B cell (primary cell): Measurements from ENCODE around the gene VPS11. TPM values are rescaled to one million over a fixed set of nuclear protein-coding genes. Genes with fewer than 3 reads are reported as not detected.

ENCODE experiments used
- ATAC-seq: fragments of 200-7000 bp; cut with Tn5 transposase; one replicate; pipeline ENCODE4 v1.10.0; 2021; ENCODE audit warnings: low read depth, mild to moderate bottlenecking, moderate number of reproducible peaks, moderate library complexity
- CTCF ChIA-PET: fragments of 350-600 bp; sonication (Branson Sonifier 250); formaldehyde crosslinking; loops from one replicate; lab custom pipeline; 2021; ENCODE audit warnings: antibody characterized with exemption, inconsistent platforms; lab: Charles Lee
- POLR2A ChIA-PET: fragments of 350-600 bp; sonication (Branson Sonifier 250); formaldehyde crosslinking; loops from one replicate; lab custom pipeline; 2021; ENCODE audit warnings: antibody characterized with exemption; lab: Charles Lee
- DNase-seq: peaks from one replicate; pipeline ENCODE4 v3.0.0; 2013
- H2AFZ ChIP-seq: 2 replicates; pipeline ENCODE4 v1.6.1; 2012; ENCODE audit warnings: mild to moderate bottlenecking, low read depth, low read length; ENCODE audit not compliant: insufficient read depth, poor library complexity, severe bottlenecking
- H3K27ac ChIP-seq, 2 donors: 1 replicate in 1 of 2; 2 replicates in 1 of 2; pipeline ENCODE4 v1.5.1; 2012 to 2013; ENCODE audit warnings: low read length in 2 of 2, mild to moderate bottlenecking in 2 of 2, moderate library complexity in 1 of 2
- H3K27me3 ChIP-seq, 4 experiments: fragments of 200-600 bp in 1 of 4; sonication (generic) in 1 of 4; replicated peaks in 1 of 4; 1 replicate in 2 of 4; 2 replicates in 2 of 4; pipeline versions ENCODE4 v1.6.1 to v1.7.0; 2013 to 2016; ENCODE audit warnings: low read length in 3 of 4, mild to moderate bottlenecking in 2 of 4, mixed read lengths in 1 of 4, moderate library complexity in 1 of 4; ENCODE audit not compliant: insufficient read depth in 4 of 4, control insufficient read depth in 3 of 4; ENCODE audit errors: control extremely low read depth in 1 of 4
- H3K36me3 ChIP-seq, 2 experiments: replicated peaks in 1 of 2; 1 replicate in 1 of 2; 2 replicates in 1 of 2; pipeline versions ENCODE4 v1.6.1 to v1.7.1; 2013; ENCODE audit warnings: low read length in 1 of 2; ENCODE audit not compliant: insufficient read depth in 2 of 2, control insufficient read depth in 1 of 2; ENCODE audit errors: control extremely low read depth in 1 of 2, extremely low read depth in 1 of 2
- H3K4me1 ChIP-seq, 2 donors: fragments of 200-600 bp in 1 of 2; sonication (generic) in 1 of 2; 1 replicate in 1 of 2; 2 replicates in 1 of 2; pipeline versions ENCODE4 v1.5.1 to v1.6.1; 2013 to 2017; ENCODE audit warnings: low read length in 2 of 2; ENCODE audit not compliant: control insufficient read depth in 2 of 2, insufficient read depth in 2 of 2
- H3K4me2 ChIP-seq: replicated peaks from 2 replicates; pipeline ENCODE3; 2012; ENCODE audit warnings: mild to moderate bottlenecking, low read depth, low read length; ENCODE audit not compliant: poor library complexity, severe bottlenecking
- H3K4me3 ChIP-seq, 5 experiments: fragments of 200-600 bp in 1 of 5; sonication (generic) in 1 of 5; 1 replicate in 3 of 5; 2 replicates in 2 of 5; pipeline versions ENCODE4 v1.5.1 to v1.7.0; 2011 to 2016; ENCODE audit warnings: low read length in 4 of 5, mild to moderate bottlenecking in 4 of 5, low read depth in 2 of 5, control low read depth in 1 of 5, moderate library complexity in 1 of 5; ENCODE audit not compliant: insufficient read depth in 1 of 5; ENCODE audit errors: control extremely low read depth in 1 of 5, extremely low read depth in 1 of 5
- H3K79me2 ChIP-seq: fragments of 200-600 bp; sonication (generic); one replicate; pipeline ENCODE4 v1.6.0; 2016; ENCODE audit warnings: low read length; ENCODE audit not compliant: control insufficient read depth, insufficient read depth
- H3K9ac ChIP-seq: fragments of 200-600 bp; sonication (generic); 2 replicates; pipeline ENCODE4 v1.6.1; 2017; ENCODE audit warnings: mild to moderate bottlenecking, low read length, moderate library complexity
- H3K9me3 ChIP-seq, 3 donors: one replicate each; pipeline versions ENCODE4 v1.6.1 to v1.7.1; 2013; ENCODE audit warnings: low read length in 2 of 3; ENCODE audit not compliant: control insufficient read depth in 2 of 3, insufficient read depth in 1 of 3; ENCODE audit errors: control extremely low read depth in 1 of 3
- H4K20me1 ChIP-seq: 2 replicates; pipeline ENCODE4 v1.6.0; 2012; ENCODE audit warnings: mild to moderate bottlenecking, low read length; ENCODE audit not compliant: insufficient read depth, control insufficient read depth, poor library complexity, severe bottlenecking
- H3K27ac Mint-ChIP-seq: one replicate; pipeline ENCODE4 v1.8.0; 2021; ENCODE audit warnings: mixed read lengths
- H3K27me3 Mint-ChIP-seq: one replicate; pipeline ENCODE4 v1.8.0; 2021; ENCODE audit warnings: mixed read lengths
- H3K4me1 Mint-ChIP-seq: one replicate; pipeline ENCODE4 v1.8.0; 2021; ENCODE audit warnings: mixed read lengths
- H3K4me3 Mint-ChIP-seq: one replicate; pipeline ENCODE4 v1.8.0; 2021; ENCODE audit warnings: mixed read lengths
- H3K9me3 Mint-ChIP-seq: one replicate; pipeline ENCODE4 v1.8.0; 2022; ENCODE audit warnings: mixed read lengths; ENCODE audit not compliant: insufficient read depth
- EZH2 ChIP-seq: IDR thresholded peaks from 2 replicates; pipeline ENCODE4 v1.6.1; 2012; ENCODE audit warnings: borderline replicate concordance, low read depth, mild to moderate bottlenecking, moderate library complexity, low read length; ENCODE audit not compliant: insufficient read depth, poor library complexity, severe bottlenecking
- WGBS: methylation state at CpG from one replicate; pipeline ENCODE4 v1.1.5; 2013; ENCODE audit warnings: missing lambda C conversion rate; ENCODE audit not compliant: insufficient coverage; 5-methylcytosine and 5-hydroxymethylcytosine counted together
- intact Hi-C: fragments of 100-400 bp; cut with micrococcal nuclease; formaldehyde crosslinking; loops from one replicate; pipeline ENCODE4 v1.10.0; 2022
- polyA plus RNA-seq: library from polyadenylated mRNA; depleted of rRNA; stranded (reverse); fragments of >200 nt; gene quantifications from 2 replicates; pipeline ENCODE4 v1.2.3, GENCODE V29; 2012
- total RNA-seq, 2 donors: library from RNA; stranded (reverse); fragments of 120-200 nt in 1 of 2; gene quantifications; 1 replicate in 1 of 2; 2 replicates in 1 of 2; pipeline versions ENCODE4 v1.2.3 to v1.2.4, GENCODE V29; 2013 to 2022
- TF ChIP-seq, protein P1 (sequence below): fragments of 200-600 bp; IDR thresholded peaks from one replicate; pipeline ENCODE4 v1.8.0; 2022; ENCODE audit warnings: antibody characterized with exemption, mild to moderate bottlenecking

Gene VPS11
- total and polyA plus RNA-seq, 2 donors (not counting 1 experiment from before 2014, with no cell fraction given) = 35.7 to 64.7 TPM

- TF ChIP-seq EZH2 = no peak
- TF ChIP-seq, protein P1, sequence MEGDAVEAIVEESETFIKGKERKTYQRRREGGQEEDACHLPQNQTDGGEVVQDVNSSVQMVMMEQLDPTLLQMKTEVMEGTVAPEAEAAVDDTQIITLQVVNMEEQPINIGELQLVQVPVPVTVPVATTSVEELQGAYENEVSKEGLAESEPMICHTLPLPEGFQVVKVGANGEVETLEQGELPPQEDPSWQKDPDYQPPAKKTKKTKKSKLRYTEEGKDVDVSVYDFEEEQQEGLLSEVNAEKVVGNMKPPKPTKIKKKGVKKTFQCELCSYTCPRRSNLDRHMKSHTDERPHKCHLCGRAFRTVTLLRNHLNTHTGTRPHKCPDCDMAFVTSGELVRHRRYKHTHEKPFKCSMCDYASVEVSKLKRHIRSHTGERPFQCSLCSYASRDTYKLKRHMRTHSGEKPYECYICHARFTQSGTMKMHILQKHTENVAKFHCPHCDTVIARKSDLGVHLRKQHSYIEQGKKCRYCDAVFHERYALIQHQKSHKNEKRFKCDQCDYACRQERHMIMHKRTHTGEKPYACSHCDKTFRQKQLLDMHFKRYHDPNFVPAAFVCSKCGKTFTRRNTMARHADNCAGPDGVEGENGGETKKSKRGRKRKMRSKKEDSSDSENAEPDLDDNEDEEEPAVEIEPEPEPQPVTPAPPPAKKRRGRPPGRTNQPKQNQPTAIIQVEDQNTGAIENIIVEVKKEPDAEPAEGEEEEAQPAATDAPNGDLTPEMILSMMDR = no peak
- DNase-seq (peak; percentile 46), ATAC-seq (no peak)
- Mint-ChIP-seq H3K27ac (peak overlapping the region; percentile 73), H3K9me3 (no peaks in the 10 kb centered on the region), H3K4me3 (peak overlapping the region; percentile 88), H3K27me3 (no peaks in the 10 kb centered on the region), H3K4me1 (peaks cover 36% of the 10 kb centered on the region)
- Histone ChIP-seq H3K36me3 (peaks cover 0 to 14% of the 10 kb centered on the region in 2 experiments), H3K79me2 (peaks cover 21% of the 10 kb centered on the region), H3K9ac (peak overlapping the region; percentile 82), H3K4me1 (peaks cover 20 to 29% of the 10 kb centered on the region in 2 donors), H3K27me3 (no peaks in the 10 kb centered on the region), H3K27ac (no peak overlapping the region), H4K20me1 (peaks cover 6% of the 10 kb centered on the region), H3K9me3 (no peaks in the 10 kb centered on the region), H3K4me2 (peak overlapping the region; percentile 90), H2AFZ (peak overlapping the region; percentile 94), H3K4me3 (peak overlapping the region; percentile 48 to 86 (median 71))
- 7% methylated on average over 4 of the region's 8 CpGs for WGBS
- CTCF ChIA-PET = interaction anchor here (1.3 to 1.7 kb wide), 3 partner anchors 12 to 97 kb away, joined by 4 to 5 read pairs (median 4); partner anchors contain the start of gene CBL
- POLR2A ChIA-PET = interaction anchor here (1.0 to 2.2 kb wide), 4 partner anchors 13 to 30 kb away, joined by 5 to 16 read pairs (median 6); partner anchors contain the start of gene HMBS
- intact Hi-C loops = no loop called here
Observed at GRCh38 chr11:119108146-119108856, 40.7 kb downstream of the VPS11 start.

- whole genome bisulfite sequencing = 90% methylated on average over 1 of the region's 2 CpGs
- no peaks in the 10 kb centered on the region for H3K9me3 ChIP-seq
- H3K4me3 ChIP-seq = no peak overlapping the region
- peaks cover 21% of the 10 kb centered on the region for H3K79me2 ChIP-seq
- H3K27ac ChIP-seq = no peak overlapping the region
- H3K4me1 ChIP-seq = peaks cover 20 to 29% of the 10 kb centered on the region in 2 donors
- no peaks in the 10 kb centered on the region for H3K27me3 ChIP-seq
- Mint-ChIP-seq H3K27ac (peak overlapping the region; percentile 73), H3K4me1 (peaks cover 34% of the 10 kb centered on the region), H3K27me3 (no peaks in the 10 kb centered on the region), H3K4me3 (peak overlapping the region; percentile 88), H3K9me3 (no peaks in the 10 kb centered on the region)
- TF ChIP-seq, protein P1 = no peak
- TF ChIP-seq EZH2 = no peak
- POLR2A ChIA-PET = interaction anchor here (1.0 to 1.6 kb wide), 3 partner anchors 14 to 30 kb away, joined by 5 to 6 read pairs (median 5); partner anchors contain the start of gene HMBS
- H3K9ac ChIP-seq = peak overlapping the region; percentile 82
- intact Hi-C loops = no loop called here
- ATAC-seq = no peak
- CTCF ChIA-PET = interaction anchor here (1.0 to 1.7 kb wide), 4 partner anchors 11 to 97 kb away, joined by 3 to 5 read pairs (median 4); partner anchors contain the start of genes CBL and VPS11
- peaks cover 6% of the 10 kb centered on the region for H4K20me1 ChIP-seq
- no peak overlapping the region for H2AFZ ChIP-seq
- peak overlapping the region; percentile 90 for H3K4me2 ChIP-seq
- H3K36me3 ChIP-seq = peaks cover 0 to 19% of the 10 kb centered on the region in 2 experiments
- DNase-seq = no peak
Observed at GRCh38 chr11:119108857-119109221, 41.2 kb downstream of the VPS11 start.
